C1 segment of cervical spinal cord (tissue), 14 donors: ENCODE results near the gene ACAP3.

Experiments
- DNase-seq, 14 donors: peaks; one replicate each; lab custom pipeline; 2025; lab: John Stamatoyannopoulos, UW

The ACAP3 gene

DNA sequence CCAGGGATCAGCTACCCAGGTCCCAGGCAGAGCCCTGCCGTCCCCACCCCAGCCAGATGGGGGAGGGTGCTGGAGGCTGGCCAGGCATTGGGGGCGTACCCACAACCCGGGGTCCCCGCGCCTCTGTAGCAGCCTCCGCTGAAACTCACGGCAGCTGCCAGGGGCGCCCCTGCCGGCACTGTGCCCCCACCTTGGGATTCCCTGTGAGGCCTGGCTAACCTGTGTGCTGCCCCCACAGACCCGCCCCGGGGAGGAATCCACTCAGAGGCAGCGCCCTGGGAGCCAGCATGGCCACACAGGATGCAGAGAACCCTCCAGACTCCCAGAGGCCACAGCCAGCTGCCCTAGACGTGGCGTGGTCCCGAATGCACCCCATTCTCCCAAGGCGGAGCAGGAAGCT is 37.7 kb upstream of the ACAP3 start:
- no peak for DNase-seq

DNA sequence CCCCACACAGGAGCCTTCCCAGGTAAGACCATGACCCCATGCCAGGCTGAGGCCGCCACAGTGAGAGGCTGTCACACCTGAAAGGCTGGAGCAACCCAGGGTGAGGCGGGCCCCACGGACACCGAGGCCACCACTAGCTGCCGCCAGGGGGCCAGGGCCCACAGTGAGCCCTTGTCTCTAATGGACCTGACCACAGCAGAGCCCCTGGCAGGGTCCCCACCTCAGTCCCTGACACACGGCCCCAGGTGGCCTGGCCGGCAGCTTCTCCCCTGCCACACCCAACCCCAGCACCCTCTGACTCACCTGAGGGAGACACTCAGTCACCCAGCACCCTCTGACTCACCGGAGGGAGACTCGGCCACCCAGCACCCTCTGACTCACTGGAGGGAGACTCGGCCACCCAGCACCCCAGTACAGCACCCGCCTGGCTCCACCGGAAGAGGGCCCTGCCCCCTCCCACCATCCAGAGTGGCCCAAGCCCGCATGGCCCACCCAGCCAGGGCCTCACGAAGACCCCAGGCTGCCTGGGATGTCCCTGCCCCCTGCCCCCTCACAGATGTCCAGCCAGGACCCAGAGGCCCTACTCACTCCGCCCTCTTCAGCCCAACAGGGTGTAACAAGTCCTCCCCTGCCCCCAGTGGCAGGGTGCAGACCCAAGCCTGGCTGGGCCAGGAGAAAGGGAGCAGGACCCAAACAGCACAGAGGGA is 37.1 kb upstream of the ACAP3 start:
- no peak for DNase-seq

DNA sequence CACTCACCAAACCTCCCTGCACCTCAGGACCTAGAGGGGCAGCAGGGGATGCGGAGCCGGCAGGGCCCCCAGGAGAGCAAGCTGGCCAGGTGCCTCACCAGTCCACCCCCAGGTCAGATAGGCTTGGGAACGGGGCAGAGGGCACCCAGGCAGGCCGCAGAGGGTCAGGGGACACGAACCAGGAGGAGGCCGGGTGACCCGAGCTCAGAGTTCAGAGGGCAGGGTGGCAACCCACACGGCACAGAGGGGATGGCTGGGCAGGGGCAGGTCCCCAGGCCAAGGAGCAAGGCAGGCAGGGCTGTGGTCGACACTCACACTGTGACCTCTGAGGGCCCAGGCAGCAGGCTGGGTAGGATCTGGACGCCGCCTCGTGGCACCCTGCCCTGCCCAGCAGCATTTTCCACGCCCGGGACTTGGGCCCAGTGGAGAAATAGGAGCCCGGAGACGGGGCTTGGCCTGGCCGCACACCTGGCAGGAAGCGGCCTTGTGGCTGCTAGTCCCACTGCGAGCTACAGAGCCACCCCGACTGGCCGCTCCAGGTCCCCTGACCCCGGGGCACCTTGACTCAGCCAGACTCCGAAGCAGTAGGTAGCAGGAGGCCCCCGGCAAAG is 36.2 kb upstream of the ACAP3 start:
- DNase-seq, result no peak

DNA sequence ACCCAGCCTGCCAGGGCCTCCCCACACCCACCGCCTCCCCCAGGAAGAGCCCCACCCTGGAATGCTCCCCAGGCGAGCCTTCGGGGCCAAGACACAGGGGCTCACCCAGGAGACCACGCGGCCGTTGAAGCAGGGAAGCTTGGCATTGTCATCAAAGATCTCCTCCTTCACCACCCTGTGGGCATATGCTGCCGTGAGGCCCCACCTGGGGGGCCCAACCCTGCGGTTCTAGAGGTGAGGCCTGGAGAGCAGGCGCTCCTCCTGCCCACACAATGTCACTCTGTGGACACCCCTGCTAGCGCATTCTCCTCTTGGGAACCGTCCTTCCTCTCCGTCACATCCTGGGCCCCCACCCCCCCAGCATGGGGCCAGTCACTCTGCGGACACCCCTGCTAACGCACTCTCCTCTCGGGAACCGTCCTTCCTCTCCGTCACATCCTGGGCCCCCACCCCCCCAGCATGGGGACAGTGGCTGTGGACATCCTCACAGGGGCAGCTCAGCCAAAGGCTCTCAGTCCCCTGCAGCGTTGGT is 34.9 kb upstream of the ACAP3 start:
- no peak for DNase-seq

DNA sequence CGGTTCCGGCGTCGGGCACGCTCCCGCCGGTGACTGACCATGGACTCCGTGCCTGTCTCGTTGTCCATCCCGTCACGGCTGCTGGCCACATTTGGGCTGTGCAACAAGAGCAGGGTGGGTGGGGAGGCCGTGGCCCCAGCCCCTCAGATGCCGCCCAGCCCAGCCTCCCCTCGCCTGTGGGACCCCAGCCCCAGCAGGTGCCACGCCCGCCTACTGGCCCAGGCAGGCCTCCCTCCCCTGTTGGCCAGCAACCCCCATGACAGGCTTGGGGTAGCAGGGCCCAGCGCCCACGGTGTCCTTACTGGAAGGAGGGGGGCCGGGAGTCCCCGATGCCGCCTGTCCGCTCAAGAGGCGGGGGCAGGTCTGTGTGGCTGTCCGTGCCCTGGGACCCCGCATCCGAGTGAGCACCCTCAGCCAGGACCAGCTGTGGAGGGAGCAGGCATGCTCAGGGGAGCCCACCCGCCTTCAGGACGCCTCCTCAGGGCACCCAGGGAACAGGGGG is 34.4 kb upstream of the ACAP3 start:
- no peak for DNase-seq

DNA sequence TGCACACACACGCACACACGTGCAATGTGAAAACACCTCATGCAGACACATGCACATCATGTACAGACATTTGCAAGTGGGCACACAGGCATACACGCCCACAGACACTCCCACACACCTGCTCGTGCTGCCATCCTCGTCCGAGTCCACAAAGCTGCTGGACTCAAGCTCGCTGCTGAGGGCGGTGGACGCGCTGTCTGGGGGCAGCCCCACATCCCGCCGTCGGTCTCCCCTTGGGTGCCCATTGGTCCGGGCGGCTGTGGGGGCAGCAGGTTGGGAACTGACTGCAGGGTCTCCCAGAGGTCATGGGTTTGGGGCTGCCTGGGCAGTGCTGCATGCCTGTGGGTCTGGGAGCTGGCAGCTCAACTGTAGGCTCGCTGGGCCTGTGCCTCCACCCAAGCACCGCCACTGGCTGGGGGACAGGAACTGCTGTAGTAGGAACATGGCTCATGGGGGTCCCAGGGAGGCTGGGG is 33.9 kb upstream of the ACAP3 start:
- no peak for DNase-seq

DNA sequence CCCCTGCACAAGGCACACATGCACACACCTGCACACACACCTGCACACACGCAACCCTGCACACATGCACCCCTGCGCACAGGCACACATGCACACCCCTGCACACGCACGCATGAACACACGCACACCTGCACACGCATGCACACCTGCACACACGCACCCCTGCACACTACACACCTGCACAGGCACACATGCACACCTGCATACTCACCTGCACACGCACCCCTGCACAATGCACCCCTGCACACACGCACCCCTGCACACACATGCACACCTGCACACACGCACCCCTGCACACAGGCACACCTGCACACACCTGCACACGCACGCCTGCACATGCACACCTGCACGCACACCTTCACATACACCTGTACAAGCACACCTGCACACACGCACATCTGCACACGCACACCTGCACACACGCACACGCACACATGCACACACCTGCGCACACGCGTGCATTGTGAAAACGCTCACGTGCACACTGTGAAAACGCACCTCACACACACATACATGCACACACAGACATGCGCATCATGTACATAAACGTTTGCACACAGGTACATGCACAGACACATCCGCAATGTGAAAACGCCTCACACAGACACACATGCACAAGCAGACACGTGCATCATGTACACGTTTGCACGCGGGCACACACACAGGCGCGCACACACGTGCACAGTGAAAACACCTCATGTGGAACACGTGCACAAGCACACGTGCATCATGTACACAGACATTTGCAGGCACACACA is 33.2 kb upstream of the ACAP3 start:
- DNase-seq, result no peak

DNA sequence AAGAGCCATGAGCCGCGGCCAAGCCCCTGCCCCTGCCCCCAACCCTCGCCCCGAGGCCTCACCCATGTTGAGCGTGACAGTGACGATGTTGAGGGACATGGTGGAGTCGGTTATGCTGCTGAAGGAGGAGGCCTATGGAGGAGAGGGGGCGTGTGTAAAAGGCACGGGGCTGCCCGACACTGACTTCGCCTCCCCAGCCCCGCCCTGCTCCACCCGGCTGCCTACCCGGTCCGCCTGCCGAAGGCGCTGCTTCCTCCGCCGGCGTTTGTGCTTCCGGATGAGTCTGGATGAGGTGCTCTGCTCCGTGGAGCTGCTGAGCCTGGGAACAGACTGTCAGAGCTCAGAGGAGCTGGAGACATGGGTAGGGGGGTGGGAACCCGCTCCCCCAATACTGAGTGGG is 32.5 kb upstream of the ACAP3 start:
- DNase-seq, result no peak

DNA sequence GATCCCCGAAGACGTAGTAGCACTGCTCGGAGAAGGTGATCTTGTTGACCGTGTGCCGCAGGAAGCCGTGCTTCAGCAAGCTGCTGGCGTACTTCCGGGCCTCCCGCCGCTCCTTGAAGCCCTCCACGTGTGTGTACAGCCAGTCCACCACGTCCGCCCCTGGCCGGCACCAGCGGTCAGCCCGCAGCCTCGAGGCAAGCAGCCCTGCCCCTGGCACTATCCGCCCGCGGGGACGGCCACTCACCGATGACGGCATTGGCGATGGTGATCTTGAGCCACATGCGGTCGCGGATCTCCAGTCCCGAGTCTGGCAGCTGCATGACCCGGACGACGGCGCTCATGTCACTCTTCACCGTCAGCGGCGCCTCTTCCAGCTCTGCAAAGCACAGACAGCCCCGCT is 30.5 kb upstream of the ACAP3 start:
- no peak for DNase-seq

DNA sequence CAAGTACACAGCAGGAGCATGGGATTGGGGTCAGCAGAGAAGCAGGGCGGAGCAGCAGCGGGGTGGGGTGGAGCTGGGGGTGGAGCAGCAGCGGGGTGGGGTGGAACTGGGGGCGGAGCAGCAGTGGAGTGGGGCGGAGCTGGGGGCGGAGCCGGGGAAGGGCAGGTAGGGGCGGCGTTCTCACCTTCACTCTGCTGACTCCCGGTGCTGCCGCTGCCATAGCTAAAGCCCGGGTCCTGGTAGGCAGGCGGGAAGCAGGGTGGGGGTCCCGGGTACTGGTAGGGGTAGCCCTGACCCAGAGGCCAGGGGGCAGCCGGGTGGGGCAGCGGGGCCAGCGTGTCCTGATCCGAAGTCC is 30.0 kb upstream of the ACAP3 start:
- no peak for DNase-seq

DNA sequence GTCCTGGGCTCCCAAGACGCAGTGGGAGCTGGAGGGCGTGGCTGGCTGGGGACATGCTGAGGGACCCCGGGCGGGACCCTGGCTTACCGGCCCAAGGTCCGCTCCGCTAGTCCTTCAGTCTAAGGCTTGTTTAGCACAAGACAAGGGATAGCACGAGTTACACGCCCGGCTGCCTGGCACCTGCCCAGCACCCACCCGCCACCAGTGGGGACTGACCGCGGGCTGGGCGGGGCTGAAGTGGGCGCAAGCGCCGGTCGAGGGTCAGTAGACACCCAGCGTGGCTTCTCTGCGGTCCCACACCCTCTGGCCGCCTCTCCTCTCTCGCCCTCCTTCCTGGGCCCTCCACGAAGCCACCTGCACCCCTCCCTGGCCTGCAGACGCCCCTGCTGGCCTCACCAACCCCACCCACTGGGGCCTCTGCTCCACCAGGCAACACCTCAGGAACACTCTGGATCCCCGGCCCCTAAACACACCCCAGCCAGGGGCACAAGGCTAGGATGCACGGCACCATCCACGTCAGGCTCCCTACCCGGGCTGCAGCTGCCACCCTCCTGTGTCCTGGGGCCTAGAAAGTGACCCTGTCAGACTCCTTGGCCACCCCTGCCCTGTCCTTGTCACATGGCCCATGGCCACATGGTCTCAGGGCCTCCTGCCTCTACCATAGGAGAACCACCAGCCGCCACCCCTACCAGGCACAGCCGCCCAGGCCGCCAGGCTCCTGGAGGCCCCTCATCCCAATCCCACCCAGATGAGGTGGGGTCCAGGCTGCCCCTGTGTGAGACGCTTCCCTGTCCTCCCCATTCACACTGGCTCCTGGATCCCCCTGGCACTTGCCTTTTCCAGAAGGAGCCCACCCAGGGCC is 29.4 kb upstream of the ACAP3 start:
- DNase-seq, result no peak

DNA sequence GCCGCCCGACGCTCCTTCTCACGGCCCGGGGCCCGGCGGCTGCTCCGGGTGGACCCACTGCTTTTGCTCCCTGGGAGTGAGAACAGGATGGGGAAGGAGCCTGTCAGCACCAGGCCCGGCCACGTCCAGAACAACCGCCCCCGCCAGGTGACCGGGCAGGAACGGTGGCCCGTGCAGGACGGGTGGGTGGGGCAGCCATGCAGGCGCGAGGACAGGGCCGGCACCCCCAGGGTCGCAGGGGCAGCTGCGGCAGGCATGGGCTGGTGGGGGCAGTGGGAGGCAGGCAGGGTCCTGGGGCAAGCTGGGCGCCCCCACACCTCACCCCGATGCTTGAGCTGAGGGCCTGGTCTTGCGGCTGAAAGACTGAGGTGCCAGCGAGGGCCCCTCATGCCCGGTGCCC is 28.7 kb upstream of the ACAP3 start:
- no peak for DNase-seq

DNA sequence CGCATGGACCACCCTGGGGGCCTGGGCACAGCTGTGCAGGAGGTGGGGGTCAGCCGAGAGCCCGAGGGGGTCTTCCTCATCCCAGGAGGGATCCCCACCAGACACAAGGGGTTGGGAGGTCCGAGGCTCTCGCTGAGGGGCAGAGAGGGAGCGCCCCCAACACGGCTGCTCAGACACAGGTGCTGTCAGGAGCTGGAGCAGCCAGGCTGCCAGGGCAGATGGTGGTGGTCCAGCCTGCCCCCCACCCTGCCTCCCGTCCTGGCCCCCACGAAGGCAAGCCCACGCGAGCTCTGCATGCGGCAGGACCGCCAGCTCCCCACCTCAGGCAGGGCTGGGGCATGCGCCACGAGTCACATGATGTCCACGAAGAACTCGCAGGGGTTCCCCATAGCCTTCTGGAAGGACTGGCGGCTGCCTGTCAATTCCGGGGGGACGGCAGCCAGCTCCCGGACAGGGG is 28.1 kb upstream of the ACAP3 start:
- no peak for DNase-seq

DNA sequence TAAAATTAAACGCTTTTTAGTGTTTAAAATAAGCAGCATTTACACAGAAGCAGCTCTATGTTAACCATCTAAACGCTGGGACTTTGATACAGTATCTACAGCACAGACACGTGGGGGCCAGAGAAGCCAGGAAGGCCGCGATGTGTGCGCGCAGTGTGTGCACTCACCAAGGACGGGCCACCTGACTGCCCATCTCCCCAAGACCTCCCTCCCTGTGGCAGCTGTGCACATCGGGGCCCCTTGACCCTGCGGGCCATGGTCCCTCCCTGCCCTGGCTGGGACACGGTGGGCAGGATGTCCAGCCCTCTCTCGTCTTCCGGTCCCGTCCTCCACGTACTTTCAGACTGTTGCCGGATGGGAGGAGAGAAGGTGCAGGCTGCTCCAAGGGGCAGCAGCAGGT is 27.6 kb upstream of the ACAP3 start:
- DNase-seq, result no peak

DNA sequence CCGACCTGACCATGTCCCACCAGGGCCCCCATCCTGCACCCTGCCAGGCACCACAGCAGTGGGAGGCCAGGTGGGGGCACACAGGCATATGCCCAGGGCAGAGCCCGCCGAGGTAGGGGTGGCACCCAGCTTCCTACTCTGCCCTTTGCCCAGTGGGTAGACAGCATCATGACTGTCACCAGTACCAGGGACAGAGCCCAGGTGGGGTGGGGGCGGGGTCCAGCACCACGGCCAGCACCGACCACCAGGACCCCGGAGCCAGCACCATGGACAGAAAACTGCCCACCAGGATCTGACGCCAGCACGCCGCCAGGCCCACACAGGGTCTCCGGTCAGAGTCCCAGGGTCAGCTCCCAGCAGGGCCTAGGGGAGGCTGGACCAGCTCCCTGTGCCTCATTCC is 27.1 kb upstream of the ACAP3 start:
- DNase-seq, result no peak

DNA sequence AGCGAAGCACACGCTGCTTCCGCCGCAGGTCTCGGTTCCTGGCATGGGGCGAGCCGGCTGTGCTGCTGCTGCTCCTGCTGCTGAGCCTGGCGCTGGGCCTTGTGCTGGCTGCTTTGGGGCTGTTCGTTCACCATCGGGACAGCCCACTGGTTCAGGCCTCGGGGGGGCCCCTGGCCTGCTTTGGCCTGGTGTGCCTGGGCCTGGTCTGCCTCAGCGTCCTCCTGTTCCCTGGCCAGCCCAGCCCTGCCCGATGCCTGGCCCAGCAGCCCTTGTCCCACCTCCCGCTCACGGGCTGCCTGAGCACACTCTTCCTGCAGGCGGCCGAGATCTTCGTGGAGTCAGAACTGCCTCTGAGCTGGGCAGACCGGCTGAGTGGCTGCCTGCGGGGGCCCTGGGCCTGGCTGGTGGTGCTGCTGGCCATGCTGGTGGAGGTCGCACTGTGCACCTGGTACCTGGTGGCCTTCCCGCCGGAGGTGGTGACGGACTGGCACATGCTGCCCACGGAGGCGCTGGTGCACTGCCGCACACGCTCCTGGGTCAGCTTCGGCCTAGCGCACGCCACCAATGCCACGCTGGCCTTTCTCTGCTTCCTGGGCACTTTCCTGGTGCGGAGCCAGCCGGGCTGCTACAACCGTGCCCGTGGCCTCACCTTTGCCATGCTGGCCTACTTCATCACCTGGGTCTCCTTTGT is 26.0 kb upstream of the ACAP3 start:
- no peak for DNase-seq

DNA sequence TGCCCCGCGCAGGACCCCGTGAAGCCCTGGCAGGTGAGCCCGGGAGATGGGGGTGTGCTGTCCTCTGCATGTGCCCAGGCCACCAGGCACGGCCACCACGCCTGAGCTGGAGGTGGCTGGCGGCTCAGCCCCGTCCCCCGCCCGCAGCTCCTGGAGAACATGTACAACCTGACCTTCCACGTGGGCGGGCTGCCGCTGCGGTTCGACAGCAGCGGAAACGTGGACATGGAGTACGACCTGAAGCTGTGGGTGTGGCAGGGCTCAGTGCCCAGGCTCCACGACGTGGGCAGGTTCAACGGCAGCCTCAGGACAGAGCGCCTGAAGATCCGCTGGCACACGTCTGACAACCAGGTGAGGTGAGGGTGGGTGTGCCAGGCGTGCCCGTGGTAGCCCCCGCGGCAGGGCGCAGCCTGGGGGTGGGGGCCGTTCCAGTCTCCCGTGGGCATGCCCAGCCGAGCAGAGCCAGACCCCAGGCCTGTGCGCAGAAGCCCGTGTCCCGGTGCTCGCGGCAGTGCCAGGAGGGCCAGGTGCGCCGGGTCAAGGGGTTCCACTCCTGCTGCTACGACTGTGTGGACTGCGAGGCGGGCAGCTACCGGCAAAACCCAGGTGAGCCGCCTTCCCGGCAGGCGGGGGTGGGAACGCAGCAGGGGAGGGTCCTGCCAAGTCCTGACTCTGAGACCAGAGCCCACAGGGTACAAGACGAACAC is 25.2 kb upstream of the ACAP3 start:
- DNase-seq, result no peak

DNA sequence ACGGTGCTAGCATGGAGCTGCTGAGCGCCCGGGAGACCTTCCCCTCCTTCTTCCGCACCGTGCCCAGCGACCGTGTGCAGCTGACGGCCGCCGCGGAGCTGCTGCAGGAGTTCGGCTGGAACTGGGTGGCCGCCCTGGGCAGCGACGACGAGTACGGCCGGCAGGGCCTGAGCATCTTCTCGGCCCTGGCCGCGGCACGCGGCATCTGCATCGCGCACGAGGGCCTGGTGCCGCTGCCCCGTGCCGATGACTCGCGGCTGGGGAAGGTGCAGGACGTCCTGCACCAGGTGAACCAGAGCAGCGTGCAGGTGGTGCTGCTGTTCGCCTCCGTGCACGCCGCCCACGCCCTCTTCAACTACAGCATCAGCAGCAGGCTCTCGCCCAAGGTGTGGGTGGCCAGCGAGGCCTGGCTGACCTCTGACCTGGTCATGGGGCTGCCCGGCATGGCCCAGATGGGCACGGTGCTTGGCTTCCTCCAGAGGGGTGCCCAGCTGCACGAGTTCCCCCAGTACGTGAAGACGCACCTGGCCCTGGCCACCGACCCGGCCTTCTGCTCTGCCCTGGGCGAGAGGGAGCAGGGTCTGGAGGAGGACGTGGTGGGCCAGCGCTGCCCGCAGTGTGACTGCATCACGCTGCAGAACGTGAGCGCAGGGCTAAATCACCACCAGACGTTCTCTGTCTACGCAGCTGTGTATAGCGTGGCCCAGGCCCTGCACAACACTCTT is 24.5 kb upstream of the ACAP3 start:
- no peak for DNase-seq
